ENCODE results near the gene RINL.
"Not testable (repeated sequence)": the region's sequence is repeated elsewhere in the genome, so short reads cannot be mapped to it uniquely, and the experiment has no call there.

The RINL gene

GRCh38 chr19:38873400-38873799 is 4.7 kb downstream of the RINL start:
- not testable (repeated sequence) for DNase-seq

GRCh38 chr19:38870612-38871011 is 7.5 kb downstream of the RINL start:
- no peak for DNase-seq

- peak; percentile 65 for DNase-seq
Observed at GRCh38 chr19:38869836-38870607, 8.1 kb downstream of the RINL start.

GRCh38 chr19:38869160-38869835 is 8.8 kb downstream of the RINL start:
- no peak for DNase-seq

- DNase-seq: no peak
Observed at GRCh38 chr19:38868551-38868950, 9.5 kb downstream of the RINL start.

- DNase-seq: no peak
Observed at GRCh38 chr19:38867171-38867780, 10.8 kb downstream of the RINL start.

- DNase-seq: no peak
Observed at GRCh38 chr19:38862321-38863059, 15.6 kb downstream of the RINL start.

GRCh38 chr19:38861368-38861767 is 16.7 kb downstream of the RINL start:
- no peak for DNase-seq

GRCh38 chr19:38859631-38860204 is 18.4 kb downstream of the RINL start:
- DNase-seq: not testable (repeated sequence)

GRCh38 chr19:38856813-38857212 is 21.3 kb downstream of the RINL start:
- no peak for DNase-seq

- DNase-seq: not testable (repeated sequence)
Observed at GRCh38 chr19:38855751-38856150, 22.3 kb downstream of the RINL start.

- not testable (repeated sequence) for DNase-seq
Observed at GRCh38 chr19:38854961-38855360, 23.1 kb downstream of the RINL start.

GRCh38 chr19:38853214-38853613 is 24.9 kb downstream of the RINL start:
- no peak for DNase-seq

- peak; percentile 27 for DNase-seq
Observed at GRCh38 chr19:38852231-38853044, 25.6 kb downstream of the RINL start.

GRCh38 chr19:38851622-38852230 is 26.3 kb downstream of the RINL start:
- peak; percentile 51 for DNase-seq

GRCh38 chr19:38850976-38851621 is 27.0 kb downstream of the RINL start:
- no peak for DNase-seq

GRCh38 chr19:38850436-38850975 is 27.6 kb downstream of the RINL start:
- peak; percentile 100 for DNase-seq

- DNase-seq: peak; percentile 100
Observed at GRCh38 chr19:38849860-38850435, 28.1 kb downstream of the RINL start, which contains the start of gene HNRNPL. Gene HNRNPL (minus strand): TSS chr19:38849986. CDS start chr19:38849966, 20 bp downstream.

- DNase-seq: peak; percentile 86
Observed at GRCh38 chr19:38849147-38849859, 28.8 kb downstream of the RINL start.

Measured in kidney glomerular epithelial cell (primary cell).